HG03565 (cell line): Measurements from ENCODE around the gene PSEN2.

Experiments
- ATAC-seq: cut with Tn5 transposase; IDR thresholded peaks from one replicate; pipeline ENCODE4 v1.9.1; 2021; ENCODE audit warnings: mild to moderate bottlenecking, moderate library complexity; ENCODE audit not compliant: unreplicated experiment

The PSEN2 gene

DNA sequence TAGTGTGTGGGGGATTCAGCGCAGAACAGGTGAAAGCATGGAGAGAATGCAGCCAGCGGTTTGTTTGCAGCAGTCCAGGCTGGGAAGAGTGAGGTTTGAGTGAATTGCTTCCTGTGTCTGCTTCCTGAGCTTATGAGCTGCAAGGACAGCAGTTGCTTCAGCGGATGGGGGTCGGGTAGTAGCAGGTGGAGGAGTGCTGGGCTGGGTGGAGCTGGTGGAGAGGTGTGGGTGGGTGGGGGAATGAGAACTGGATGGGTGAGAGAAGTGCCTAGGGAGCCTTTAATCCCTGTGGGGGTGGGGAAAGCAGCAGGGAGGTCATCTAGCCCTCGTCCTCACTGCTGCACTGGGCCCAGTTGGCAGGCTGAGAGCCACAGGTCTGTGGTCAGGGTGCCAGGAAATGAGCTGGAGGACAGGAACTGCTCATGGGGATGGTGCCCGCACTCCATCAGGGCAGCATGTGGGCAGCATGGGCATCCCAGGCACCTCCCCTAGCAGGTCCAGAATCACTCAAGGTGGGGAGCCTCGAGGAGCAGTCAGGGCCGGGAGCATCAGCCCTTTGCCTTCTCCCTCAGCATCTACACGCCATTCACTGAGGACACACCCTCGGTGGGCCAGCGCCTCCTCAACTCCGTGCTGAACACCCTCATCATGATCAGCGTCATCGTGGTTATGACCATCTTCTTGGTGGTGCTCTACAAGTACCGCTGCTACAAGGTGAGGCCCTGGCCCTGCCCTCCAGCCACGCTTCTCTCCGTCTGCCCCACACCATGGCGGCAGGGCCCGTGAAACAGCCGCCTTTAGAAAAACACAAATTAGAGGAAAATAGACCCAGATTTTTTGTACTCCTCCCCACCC, 14.8 kb downstream of the PSEN2 start:
- no peak for ATAC-seq

DNA sequence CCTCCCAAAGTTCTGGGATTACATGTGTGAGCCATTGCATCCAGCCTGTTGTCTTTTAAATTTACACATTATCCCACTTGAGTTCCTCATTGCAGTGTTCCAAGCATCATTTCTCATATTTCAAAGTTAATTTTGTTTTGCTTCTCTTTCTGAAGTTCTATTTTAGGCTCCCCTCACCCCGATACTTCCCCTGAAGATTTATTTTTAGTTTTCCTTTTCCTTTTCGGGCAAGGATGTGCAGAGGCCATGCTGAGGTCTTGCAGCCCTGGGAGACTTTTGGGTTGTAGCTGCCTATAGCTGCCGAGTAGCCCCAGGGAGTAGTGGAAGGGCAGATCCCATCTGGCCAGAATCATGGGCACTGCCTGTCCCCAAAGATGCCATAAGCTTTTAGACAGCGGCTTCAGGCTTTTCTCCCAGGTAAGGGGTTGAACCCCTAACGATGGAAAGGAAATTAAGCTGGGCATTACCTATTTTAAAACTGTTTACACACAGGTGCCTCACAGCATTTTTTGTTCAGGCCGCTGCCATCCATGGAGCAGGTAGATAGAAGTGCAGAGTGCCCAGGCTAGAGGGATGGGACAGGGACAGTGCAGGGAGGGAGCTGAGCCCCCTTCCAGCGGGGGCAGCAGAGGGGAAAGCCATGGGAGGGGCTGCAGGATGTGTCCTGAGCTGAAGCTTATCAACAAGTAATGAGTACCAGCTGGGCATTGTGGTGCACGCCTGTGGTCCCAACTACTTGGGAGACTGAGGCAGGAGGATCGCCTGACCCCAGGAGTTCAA, 15.9 kb downstream of the PSEN2 start:
- ATAC-seq, result no peak

DNA sequence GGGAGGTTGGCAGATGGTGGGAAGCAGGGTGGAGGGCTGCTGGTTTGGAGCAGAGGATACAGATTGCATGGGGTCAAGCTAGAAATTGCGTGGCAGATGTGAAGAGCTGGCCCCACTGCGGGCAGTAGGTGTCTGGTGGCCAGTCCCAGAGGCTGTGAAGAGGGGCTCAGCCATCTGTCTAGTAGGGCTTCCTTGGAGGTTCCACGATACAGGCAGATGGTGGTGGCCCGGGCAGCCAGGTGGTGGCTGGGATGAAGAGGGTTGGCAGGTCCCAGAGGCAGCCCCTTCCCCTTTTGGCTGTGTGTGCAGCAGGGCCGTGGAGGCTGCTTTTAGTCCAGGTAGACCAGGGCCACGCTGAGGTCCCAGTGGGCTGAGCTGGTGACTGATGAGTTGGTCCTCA, 16.6 kb downstream of the PSEN2 start:
- ATAC-seq, result no peak

DNA sequence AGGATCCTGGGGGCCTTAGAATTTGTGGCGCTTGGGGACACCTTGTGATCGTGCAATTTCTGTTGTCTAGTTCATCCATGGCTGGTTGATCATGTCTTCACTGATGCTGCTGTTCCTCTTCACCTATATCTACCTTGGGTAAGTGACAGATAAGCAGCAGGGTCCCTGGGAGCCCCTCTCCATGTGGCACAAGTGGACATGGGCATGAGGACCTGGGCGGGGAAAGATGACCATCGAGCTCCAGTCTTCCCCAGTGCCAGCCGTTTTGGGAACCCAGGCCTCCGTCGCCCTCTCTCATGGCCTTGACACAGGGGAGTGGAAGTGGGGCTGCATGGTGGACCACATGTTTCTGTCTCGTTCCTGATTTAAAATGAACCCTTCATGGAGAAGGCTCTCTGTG, 17.6 kb downstream of the PSEN2 start:
- ATAC-seq, result no peak

DNA sequence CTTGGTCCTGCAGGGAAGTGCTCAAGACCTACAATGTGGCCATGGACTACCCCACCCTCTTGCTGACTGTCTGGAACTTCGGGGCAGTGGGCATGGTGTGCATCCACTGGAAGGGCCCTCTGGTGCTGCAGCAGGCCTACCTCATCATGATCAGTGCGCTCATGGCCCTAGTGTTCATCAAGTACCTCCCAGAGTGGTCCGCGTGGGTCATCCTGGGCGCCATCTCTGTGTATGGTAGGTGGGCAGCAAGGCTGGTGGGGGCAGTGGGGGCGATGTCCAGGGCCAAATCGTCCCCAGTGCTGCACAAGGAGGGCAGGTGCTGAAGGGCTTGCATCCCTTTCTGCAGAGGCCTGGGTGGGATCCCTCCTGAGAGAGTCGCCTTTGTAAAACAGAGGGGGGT, 18.4 kb downstream of the PSEN2 start:
- no peak for ATAC-seq

DNA sequence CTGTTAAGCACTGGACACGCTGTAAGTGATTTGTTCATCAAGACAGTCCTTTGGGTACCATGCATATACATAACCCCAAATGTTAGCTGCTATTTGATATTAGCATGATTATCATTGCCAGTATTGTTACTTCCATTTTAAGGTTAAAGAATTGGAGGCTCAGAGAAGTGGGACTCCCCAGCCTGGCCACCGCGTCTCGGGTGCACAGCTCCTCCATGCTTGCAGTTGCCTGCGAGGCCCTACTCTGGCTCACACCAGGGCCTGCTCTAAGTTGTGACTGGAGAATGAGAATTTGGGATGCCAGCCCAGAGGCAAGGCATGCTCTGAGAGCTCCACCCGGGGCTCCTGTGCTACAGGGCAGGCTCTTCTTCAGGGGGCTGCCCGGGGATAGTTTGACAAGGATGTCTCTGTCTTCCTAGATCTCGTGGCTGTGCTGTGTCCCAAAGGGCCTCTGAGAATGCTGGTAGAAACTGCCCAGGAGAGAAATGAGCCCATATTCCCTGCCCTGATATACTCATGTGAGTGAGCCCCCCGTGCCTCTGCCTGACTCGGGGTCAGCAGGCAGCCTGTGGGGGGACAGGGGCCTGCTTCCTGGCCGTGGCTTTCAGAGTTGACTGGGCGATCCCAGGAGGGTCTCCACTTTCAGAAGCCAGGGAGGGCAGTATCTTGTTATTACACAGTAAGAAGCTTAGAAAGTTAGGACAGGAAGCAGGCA, 19.4 kb downstream of the PSEN2 start:
- no peak for ATAC-seq

DNA sequence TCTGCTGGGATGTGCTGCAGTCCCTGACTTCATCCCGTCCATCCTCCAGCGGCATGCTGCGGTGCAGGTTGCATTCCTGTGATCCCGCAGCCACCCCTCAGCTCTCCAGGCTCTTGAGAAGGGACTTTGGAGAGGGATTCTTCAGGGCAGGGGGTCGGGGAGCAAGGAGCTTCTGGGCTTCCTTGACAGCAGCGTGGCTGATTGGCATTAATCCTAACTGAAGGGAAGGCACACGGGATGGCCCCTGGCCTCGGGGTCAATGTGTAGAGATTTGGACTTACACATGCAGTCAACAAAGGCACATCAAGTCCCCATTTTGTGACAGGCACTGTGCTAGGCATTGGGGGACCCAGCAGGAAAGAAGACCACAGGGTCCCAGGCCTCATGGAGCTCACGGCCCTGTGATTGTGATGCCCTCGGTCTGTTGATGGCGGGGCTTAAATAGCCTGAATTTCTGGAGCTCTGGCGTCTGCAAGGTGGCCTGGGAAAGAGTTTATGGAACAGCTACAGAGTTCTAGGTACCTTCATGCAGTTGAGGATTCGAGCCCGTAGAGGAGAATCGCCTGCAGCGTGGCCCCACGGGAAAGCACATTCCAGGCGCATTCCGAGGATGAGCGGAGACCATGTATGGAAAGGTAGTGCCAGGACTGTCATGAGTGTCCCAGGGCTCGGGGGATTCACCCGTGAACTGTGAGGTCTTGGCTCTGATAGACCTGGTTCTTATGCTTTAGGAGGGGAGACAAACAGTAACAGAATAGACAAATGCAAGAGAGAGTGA, 20.1 kb downstream of the PSEN2 start:
- no peak for ATAC-seq

DNA sequence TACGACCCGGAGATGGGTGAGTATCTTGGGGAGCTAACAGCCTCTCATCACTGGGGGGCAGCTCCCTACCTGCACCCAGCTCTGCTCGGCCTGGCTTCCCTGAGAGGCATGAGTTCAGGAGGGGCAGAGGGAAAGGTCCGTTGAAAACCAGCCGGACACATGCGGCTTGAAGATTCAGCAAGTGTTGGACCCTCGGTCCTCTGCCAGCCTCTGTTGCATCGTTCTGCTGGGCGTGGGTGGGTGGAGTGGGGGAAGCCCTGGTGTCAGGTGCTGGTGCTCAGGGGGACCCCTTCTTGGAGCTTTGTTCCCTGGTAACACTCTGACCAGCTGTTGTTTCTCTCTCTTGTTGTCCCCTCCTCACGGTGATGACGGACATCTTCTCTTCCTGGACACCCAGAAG, 20.9 kb downstream of the PSEN2 start:
- ATAC-seq, result no peak

DNA sequence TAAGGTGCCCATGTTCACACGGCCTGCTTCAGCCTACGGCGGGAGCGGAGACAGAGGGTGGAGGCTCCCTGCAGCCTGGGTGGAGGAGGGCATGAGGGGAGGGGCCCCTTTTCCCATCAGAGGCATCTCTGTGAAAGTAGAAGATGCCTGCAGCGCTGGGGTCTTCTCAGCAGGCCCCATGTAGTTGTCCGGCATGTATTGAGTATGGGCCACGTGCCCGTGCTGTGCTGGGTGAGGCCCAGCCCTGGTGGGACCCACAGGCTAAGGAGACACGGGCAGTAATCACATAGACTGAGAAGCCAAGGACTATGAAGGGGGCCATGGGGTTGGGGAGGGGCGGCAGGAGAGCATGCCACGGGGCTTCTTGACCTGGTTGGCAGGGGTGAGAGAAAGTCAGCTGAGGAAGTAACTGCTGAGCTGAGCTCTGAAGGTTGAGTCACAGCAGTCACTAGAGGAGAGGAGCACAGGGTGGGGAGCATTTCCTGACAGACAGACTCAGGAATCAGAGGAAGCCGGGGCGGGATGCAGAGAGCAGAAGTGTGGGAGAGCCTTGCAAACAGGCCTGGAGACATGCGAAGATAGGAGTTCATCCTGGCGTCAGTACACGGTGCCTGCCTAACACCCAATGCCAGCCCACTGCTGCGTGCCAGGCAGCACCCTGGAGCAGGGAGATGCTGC, 21.6 kb downstream of the PSEN2 start:
- no peak for ATAC-seq

DNA sequence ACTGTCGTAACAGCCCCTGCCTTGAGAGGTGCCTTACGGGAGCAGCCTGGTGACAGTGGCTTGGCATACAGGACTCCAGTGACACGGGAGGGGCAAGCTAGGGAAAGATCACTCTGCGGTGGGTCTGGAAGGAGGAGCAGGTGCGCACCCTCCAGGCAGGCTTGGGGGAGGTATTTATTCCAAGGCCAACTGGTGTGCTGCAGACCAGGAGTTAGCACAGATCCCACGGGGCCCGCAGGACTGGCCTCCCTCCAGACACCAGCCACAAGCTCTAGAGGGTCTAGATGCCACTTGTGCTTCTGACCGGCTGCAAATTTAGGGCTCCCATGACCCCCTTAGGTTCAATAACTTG, 22.1 kb downstream of the PSEN2 start:
- no peak for ATAC-seq

DNA sequence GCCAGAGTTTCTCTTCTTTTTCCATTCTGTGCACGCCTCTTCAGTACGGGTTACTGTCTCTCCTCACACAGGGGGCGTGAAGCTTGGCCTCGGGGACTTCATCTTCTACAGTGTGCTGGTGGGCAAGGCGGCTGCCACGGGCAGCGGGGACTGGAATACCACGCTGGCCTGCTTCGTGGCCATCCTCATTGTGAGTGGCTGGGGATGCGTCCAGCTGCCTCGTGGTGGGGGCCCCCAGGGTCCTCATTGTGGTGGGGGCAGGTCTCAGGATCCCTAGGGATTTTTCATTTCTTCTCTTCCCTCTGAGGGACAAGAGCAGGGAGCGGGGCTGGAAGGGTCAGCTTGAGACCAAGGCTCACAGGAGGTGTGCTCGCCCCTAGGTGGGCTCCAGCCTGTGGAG, 23.5 kb downstream of the PSEN2 start:
- ATAC-seq, result no peak

DNA sequence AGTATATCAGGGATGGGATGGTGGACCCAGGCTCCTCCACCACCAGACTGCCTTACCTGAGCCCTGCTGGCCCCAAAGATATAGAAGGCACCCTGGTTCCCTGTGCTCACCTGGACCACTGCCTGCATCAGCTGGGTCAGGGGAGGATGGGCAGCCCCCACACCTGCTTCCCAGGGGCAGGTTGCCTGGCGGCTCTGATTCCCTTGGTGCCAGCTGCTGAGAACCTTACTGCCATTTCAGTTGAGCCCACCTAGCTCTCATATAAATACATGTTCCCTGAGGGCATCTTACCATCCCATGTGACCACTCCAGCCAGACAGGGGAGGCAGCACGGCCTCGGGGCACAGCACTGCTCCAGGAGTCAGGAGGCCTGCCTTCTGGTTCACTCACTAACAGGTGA, 24.4 kb downstream of the PSEN2 start:
- no peak for ATAC-seq

DNA sequence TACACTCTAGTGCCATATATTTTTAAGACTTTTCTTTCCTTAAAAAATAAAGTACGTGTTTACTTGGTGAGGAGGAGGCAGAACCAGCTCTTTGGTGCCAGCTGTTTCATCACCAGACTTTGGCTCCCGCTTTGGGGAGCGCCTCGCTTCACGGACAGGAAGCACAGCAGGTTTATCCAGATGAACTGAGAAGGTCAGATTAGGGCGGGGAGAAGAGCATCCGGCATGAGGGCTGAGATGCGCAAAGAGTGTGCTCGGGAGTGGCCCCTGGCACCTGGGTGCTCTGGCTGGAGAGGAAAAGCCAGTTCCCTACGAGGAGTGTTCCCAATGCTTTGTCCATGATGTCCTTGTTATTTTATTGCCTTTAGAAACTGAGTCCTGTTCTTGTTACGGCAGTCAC, 25.2 kb downstream of the PSEN2 start:
- no peak for ATAC-seq

DNA sequence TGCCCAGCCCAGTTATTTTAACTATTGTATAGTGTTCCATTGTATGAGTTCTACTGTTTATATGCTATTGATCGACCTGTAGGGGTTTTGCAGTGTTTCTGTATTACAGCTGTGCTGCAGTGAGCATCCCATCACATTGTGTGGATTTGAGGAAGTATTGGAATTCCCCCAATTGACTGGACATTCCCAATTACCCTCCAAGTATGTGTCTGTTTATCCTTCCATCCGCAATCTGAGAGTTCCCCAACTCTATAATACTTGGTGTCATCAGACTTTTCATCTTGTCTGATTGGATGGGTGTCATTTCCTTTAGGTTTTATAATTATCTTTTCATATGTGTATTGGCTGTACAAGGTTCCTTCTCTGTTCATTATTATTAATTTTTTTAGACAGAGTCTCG, 27.8 kb downstream of the PSEN2 start:
- ATAC-seq, result no peak

DNA sequence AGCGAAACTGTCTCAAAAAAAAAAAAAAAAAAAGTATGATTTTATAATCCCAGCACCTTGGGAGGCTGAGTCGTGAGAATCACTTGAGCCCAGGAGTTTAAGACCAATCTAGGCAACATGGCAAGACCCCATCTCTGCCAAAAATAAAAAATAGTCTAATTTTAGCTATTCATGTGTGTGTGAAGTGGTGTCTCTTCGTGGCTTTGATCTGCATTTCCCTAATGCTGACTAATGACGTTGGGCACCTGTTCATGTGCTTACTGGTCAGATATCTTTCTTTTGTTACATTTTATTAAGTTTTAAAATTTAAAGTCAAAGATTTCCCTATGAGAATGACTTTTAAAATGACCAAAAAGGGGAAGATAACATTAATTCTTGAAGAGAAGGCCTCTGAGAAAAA, 31.0 kb downstream of the PSEN2 start:
- ATAC-seq, result no peak

DNA sequence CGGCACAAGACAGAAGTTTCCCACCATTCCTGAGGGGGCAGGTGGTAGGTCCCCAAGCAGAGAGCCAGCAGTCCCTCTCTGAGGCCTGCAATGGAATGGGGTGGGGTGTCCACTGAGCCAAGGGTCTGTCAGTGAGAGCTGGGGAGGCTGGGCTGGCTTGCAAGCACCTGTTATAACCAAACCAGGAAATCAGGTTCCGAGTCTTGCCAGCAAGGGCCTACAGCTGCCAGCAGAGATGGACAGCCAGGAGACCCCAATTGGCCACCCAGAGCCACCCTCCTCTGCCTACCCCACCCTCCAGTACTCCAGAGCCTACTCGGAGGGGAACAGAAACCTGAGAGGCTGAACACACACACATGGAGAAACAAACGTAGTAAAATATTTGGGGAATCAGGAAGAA, 32.2 kb downstream of the PSEN2 start:
- no peak for ATAC-seq

DNA sequence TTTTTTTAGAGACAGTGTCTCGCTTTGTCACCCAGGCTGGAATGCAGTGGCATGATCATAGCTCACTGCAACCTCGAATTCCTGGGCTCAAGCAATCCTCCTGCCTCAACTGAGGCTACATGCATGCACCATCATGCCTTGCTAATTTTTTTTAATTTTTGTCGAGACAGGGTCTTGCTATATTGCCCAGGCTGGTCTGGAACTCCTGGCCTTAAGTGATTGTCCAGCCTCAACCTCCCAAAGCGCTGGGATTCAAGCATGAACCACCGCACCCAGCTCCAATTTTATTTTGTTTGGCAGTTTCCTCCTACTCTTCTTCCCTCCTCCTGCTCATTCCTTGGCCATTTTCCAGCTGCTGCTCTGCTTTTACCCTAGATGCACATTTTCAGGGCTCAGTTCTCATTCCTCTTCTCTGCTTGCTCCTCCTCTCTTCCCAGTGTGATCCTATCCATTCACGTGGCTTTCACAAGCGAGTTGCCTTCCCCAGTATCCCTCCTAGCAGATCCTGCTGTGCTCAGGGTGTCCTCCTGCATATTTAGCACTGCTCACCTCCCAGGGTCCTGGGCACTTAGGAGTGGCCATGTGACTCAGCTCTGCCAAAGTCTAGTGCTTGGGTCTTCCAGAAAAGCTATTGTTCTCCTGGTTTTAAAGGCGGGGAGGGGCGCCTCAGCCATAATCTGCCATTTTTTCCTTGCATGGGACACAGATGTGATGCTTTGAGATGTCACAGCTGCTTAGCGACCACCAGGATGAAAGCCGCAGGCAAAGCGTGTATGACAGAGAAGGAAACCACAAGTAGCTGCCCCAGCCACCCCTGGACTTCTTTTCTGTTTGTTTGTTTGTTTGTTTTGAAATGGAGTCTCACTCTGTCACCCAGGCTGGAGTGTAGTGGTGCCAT, 33.7 kb downstream of the PSEN2 start:
- no peak for ATAC-seq

DNA sequence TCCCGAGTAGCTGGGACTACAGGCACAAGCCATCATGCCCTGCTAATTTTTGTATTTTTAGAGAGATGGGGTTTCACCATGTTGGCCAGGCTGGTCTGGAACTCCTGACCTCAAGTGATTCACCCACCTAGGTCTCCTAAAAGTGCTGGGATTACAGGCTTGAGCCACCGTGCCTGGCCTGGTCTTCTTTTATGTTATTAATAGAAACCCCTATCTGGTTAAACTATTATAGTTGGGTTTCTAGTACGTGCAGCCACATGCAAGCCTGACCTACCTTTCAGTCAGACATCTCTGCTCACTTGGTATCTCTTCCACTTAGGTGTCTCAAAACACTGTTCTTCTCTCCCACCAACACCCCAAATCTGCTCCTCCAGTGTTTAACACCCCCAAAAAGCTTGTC, 34.4 kb downstream of the PSEN2 start:
- ATAC-seq, result no peak

DNA sequence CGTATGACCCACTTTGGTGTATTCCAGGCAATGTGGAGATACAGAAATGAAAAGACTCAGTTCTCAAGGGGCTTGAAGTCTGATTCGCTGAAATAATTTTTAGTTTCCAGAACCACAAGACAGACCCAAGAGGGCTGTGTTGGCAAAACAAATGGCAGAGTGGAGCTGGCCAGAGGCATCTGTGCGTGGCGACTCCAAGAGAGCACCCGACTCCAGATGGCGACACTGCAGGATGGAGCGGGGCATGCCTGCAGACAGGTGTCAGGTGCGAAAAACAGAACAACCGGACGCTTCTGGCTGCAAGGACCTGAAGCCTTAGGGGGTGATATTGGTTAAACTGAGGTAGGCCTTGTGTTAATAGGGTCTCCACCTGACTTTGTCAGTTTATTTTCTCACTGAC, 38.0 kb downstream of the PSEN2 start:
- no peak for ATAC-seq

DNA sequence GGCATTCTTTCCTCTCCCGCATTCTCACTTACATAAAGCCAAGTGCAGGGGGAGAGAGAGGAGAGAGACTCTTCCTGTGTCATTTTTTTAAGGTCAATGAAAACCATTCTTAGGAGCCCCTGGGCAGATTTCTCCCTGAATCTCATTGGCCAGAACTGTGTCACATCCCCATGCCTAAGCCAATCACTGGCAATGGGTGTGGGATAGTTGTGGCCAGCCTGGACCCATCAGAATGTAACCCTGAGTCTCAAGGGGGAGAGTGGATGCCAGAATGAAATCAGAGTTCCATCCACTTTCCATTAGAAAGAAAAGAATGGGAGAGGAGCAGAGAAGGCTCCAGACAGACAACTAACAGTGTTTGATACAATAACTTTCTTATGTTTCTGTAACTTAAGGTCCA, 38.5 kb downstream of the PSEN2 start:
- ATAC-seq, result no peak
